GM15510 (cell line): ENCODE results near the gene PYM1.

Experiments used
- POLR2A ChIP-seq: IDR thresholded peaks from 3 replicates; pipeline ENCODE4 v1.6.1; 2011; ENCODE audit warnings: borderline replicate concordance; ENCODE audit not compliant: insufficient read length; ENCODE audit errors: extremely low read depth

Gene PYM1

DNA sequence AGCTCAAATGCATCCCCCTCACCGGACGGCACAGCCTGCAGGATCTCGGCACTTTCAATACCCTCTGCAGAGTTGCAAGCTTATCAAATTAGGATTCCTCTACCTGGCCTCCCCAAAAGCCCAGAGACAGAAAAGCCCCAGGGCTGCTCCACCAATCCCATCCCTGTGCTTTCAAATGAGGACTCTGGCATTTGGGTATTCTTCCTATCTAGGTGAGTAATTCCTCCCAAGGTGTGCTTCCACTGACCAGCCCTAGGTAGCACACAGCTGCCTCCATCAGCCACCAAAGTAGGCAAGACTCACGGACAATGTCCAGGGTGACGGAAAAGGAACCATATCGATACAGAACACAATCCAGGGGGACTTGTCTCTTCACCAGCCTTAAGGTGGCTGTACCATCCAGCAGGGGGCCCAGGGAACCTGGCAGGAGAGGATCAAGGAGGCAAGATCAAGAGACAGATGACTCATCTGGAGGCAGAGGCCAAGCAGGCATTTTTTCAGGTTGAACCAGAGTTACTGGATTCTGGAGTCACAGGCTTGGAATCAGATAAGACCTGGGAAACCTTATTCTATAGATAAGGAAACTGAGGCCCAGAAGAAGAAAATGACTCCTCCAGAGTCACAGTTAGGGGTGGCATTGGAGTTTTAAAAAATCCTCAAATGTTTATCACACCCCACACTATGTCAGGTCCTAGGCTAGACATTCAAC, 28.3 kb upstream of the PYM1 start:
- no peak for TF ChIP-seq POLR2A

DNA sequence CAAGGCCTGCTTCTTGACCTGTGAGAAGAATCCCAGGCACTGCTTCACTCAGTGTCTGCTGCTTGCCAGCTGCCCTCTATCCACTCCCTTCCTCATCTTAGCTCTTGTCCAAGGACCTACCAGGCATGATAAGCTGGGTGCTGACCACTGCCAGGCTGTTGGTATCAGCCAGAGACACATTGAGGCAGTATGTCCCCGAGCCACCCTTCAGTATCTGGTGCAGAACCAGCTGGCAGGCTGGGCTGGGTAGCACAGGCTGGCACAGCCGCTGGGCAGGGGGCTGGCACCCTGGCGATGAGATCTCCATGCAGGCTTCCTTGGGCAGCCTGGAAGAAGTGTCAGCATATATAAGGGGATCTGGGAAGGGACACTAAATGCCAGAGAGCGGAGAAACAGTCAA, 27.6 kb upstream of the PYM1 start:
- no peak for TF ChIP-seq POLR2A

DNA sequence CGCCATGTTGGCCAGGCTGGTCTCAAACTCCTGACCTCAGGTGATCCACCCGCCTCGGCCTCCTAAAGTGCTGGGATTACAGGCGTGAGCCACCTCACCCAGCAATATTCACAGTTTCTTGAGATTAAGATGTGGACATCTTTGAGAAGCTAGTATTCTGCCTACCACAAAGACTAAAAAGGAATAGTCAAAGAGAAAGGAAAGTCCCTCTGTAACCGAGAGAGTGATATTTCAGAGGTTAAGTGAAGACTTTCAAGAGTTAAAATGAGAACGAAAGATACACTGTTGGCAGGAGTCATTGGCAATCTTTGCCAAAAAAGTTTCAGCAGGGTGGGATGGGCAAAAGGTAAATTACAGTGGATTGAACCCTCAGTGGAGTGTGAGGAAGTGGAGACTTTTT, 18.9 kb upstream of the PYM1 start:
- TF ChIP-seq POLR2A: no peak

DNA sequence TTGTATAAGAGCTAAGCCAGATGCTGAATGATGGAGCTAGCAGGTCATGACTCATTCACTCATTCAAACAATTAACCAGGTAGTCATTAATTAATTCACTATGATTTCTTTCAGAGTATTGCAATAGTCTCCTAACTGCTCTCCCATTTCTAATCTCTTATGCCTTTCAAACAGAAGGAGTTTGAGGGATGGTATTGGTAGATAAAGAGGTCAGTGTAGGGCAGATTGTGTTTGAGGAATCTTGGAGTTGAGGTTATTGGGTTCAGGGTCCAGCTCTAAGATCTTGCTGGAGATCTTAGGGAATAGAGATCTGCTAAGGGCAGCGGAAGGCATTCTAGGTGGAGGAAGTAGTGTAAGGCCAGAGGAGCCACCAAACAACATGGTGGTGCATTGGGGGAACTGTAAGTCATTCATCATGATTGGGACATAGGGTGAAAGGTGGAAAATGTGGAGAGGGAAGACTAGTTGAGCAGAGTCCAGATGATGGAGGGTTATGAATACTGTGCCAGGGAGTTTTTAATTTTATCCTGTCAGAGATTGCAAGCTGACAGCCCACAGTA, 15.0 kb upstream of the PYM1 start:
- TF ChIP-seq POLR2A: no peak

DNA sequence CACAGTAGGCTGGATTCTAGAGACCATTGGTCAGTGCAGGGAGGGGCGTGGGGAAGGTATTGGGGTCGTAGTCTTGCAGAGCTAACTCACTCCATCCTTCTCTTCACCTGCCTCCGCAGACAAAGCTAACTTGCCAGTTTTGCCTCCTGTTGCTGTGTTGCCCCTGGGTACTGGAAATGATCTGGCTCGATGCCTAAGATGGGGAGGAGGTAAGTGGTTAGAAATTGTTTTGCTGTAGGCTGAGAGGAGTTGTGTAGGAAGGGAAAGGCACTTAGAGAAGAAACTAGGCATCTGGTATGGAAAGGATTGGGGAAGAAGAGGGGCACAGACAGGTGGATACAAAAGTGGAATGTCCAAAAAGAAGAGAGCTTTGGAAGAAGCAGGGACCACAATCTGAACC, 14.4 kb upstream of the PYM1 start:
- TF ChIP-seq POLR2A: no peak

DNA sequence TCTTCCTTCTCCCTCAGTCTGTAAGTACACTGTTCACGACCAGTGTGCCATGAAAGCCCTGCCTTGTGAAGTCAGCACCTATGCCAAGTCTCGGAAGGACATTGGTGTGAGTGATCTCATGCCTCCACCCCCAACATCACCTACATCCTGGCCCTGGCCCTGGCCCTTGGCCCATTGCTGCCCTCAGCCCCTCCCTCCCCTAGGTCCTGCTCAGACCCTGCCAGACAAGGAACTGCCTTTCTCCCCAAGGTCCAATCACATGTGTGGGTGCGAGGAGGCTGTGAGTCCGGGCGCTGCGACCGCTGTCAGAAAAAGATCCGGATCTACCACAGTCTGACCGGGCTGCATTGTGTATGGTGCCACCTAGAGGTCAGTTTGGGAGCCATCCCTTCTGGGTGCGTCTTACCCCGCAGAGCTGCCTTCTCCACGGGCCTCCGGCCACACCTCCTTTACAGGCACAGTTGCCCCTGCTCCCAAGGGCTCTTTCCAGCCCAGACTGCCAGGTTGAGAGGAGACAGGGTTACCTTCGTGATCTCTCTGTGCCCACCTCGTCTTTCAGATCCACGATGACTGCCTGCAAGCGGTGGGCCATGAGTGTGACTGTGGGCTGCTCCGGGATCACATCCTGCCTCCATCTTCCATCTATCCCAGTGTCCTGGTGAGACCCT, 12.5 kb upstream of the PYM1 start:
- no peak for TF ChIP-seq POLR2A

DNA sequence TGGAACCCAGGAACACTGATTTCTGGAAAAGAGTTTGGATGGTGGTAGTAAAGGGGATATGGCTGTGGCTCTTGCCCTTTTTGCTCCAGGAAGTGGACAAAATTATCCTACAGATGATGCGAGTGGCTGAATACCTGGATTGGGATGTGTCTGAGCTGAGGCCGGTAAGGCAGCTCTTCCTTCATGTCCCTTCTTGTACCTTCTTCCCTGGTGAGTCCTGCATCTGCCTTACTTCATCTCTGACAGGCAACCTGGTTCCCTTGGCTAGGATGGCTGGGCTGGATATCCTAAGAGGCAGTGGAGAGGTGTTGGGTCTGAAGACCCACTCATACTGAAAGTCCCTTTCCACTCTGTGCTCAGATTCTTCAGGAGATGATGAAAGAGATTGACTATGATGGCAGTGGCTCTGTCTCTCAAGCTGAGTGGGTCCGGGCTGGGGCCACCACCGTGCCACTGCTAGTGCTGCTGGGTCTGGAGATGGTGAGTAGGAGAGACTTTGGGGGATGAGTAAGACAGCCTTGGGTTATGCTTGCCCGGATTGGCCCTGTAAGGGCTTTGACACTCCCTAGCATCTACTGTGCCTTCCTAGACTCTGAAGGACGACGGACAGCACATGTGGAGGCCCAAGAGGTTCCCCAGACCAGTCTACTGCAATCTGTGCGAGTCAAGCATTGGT, 11.3 kb upstream of the PYM1 start:
- TF ChIP-seq POLR2A: no peak

DNA sequence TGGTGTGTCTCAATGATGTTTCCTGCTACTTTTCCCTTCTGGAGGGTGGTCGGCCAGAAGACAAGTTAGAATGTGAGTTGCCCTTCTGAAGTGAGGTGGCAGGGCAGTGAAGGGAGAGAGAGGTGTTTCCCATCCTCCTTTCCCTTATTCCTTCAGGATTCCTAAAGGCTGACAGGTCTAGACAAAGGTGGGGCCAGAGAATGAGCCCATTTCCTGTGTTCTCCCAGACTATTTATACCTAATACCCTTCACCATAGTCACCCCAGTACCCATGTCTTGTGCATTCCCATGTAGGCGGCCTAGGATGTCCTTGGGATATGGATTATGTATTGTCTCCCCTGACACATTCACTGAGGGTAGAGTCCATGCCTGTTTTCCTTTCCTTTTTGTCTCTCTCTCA, 10.3 kb upstream of the PYM1 start:
- no peak for TF ChIP-seq POLR2A

DNA sequence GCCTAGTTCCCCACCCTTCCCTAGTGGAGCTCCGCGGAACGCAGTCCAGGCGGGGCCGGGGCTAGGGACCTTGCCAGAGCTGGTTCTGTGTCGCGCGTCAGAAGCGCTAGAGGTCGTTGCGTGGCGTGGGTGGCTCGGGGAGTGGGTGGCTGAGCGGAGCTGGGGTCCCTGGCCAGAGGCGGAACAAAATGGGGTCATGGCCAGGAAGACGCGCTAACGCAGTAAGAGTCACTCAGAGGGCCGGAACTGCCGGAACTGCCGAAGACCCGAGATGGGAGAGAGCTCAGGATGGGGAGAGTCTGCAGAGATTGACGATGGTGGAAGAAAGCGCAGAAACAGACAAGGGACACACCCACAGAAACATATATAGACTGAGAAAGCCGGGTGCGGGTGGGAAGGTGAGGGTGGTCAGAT, 8.1 kb upstream of the PYM1 start:
- TF ChIP-seq POLR2A: no peak

DNA sequence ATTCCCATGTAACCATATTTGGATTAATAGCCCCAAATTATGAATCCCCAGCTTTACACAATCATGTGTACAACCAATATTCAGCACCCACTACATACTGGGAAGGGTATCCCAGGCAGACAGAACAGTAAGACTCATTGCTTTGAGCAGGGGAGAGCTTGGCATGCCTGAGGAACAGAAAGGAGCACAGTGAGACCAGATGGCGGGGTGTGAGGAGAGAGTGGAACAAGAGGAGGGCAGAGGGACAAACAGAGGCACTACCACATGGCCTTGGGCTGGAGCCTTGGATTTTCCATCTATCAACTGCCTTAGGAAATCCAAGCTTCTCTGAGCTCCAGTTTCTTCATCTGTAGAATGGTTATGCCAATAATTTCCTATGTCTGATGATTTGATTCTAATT, 7.1 kb upstream of the PYM1 start:
- TF ChIP-seq POLR2A: no peak

DNA sequence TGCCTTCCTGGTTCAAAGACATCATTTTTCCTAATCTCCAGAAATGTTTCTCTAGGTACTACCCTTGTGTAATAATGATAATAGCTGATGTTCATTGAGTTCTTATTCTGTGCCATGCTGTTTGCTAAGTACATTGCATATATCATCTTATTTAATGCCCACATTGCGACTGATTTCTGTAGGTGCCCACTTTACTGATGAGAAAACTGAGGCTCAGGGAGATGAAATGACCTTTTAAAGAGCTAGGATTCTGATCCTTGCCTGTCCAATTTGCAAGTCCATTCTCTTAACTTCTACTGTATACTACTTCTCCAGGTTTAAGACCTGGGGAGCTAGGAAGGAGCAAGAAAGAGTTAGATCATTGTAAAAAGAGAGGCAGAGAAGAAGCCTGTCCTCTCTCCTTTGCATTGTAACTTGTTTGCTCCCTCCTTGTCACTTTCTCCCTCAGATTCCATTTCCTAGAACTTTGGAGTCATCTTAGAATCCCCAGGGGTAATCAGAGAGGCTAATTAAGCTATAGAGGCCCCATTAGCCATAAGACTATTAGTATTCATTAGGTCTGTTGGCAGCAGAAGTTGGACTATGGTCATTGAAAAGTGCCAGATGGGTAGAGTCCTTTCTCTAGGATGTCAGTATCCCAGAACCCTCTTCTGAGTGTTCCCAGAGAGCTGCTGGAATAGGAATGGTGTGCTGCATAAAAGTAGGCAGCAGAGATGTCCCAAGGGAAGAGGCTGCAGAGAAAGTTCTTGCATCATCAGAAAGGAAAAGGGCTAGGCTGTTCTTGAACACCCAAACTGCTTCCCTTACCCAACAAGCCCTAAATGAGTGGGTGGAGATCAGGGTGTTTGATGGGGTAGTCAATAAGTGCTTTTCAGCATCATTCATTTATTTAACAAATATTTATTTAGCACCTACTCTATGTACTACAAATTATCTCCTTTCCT, 6.4 kb upstream of the PYM1 start:
- no peak for TF ChIP-seq POLR2A

DNA sequence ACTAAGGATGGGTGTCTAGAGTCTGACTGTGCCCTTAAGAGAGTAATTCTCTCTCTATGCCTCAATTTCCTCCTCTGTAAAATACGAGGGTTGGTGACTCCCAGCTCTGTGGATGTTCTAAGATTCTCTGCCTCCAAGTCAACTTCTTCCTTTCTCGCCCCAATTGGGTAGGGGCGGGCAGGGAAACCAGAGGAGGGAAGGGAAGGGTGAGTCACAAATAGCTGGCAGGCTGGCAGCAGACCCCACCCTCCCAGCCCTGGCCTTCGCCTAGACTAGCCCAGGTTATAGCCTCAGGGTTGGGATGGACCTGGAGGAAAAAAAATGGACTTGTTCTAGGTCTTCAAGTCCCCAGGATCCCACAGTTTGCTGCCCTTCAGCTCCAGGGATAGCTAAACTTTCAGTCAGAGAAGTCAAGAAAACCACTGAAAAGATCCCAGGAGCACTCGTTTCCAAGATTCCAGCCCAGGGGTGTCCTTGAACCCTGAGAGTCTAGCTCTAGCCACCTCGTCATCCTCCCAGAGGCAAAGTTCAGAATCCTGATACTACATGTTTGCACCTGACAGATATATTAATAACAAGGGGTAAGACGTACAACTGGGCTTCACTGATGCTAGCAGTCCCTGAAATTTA, 5.6 kb upstream of the PYM1 start:
- TF ChIP-seq POLR2A: no peak

DNA sequence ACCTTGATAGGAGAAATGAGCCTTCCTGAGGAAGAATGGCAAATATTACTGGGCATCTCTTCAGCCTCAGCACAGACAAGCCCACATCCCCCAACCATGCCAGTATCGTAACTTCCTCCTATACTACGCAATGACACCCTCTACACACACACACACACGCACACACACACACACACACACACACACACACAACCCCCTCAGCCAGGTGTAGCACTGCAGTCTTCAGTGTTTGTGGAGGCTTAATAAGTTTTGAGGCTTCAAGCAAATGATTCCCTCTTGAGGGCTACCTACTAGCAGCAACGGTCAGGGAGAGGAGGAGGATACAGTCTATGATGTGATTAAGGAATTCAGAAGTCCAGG, 4.8 kb upstream of the PYM1 start:
- TF ChIP-seq POLR2A: peak; percentile 22
